Spleen (tissue), 11 donors: ENCODE measurements around the gene DEPDC5. TPM values are rescaled to one million over a fixed set of nuclear protein-coding genes. Genes with fewer than 3 reads are reported as not detected.

ENCODE experiments used
- DNase-seq: peaks from one replicate; pipeline ENCODE4 v3.0.0-alpha.2; 2020
- H3K27ac ChIP-seq, 8 donors: fragments of 200-600 bp; sonication (generic) in 7 of 8; 1 replicate in 4 of 8; 2 replicates in 4 of 8; pipeline versions ENCODE4 v1.5.0 to v1.8.0; 2016 to 2021; ENCODE audit warnings: inconsistent platforms in 4 of 8, mild to moderate bottlenecking in 4 of 8, moderate library complexity in 1 of 8
- H3K27me3 ChIP-seq, 7 donors: fragments of 200-600 bp; sonication (generic) in 6 of 7; replicated peaks in 1 of 7; 1 replicate in 4 of 7; 2 replicates in 3 of 7; pipeline versions ENCODE4 v1.5.0 to v1.8.0; 2016 to 2021; ENCODE audit warnings: inconsistent platforms in 3 of 7, mild to moderate bottlenecking in 1 of 7
- H3K36me3 ChIP-seq, 6 donors: fragments of 200-600 bp; sonication (generic) in 5 of 6; 1 replicate in 4 of 6; 2 replicates in 2 of 6; pipeline versions ENCODE4 v1.5.0 to v1.8.0; 2016 to 2021; ENCODE audit warnings: inconsistent platforms in 2 of 6
- H3K4me1 ChIP-seq, 6 donors: fragments of 200-600 bp; sonication (generic) in 5 of 6; 1 replicate in 3 of 6; 2 replicates in 3 of 6; pipeline versions ENCODE4 v1.5.0 to v1.8.0; 2016 to 2021; ENCODE audit warnings: inconsistent platforms in 3 of 6
- H3K4me3 ChIP-seq, 8 donors: fragments of 200-600 bp; sonication (generic) in 7 of 8; 1 replicate in 4 of 8; 2 replicates in 4 of 8; pipeline versions ENCODE4 v1.5.0 to v1.8.0; 2016 to 2021; ENCODE audit warnings: inconsistent platforms in 4 of 8, mild to moderate bottlenecking in 4 of 8, moderate library complexity in 2 of 8
- H3K9me3 ChIP-seq, 8 donors: fragments of 200-600 bp; sonication (generic) in 7 of 8; 1 replicate in 4 of 8; 2 replicates in 4 of 8; pipeline versions ENCODE4 v1.5.0 to v1.8.0; 2016 to 2021; ENCODE audit warnings: inconsistent platforms in 4 of 8
- CTCF ChIP-seq, 11 experiments: fragments of 200-600 bp in 7 of 11; fragments of 450-650 bp in 4 of 11; sonication (generic) in 4 of 11; IDR thresholded peaks in 8 of 11; conservative IDR thresholded peaks in 3 of 11; 1 replicate in 7 of 11; 2 replicates in 4 of 11; pipeline versions ENCODE4 v1.4.0 to v1.8.0; 2016 to 2021; ENCODE audit warnings: antibody characterized with exemption in 11 of 11, inconsistent platforms in 4 of 11, mild to moderate bottlenecking in 1 of 11
- POLR2A ChIP-seq, 3 donors: fragments of 450-650 bp; IDR thresholded peaks; one replicate each; pipeline ENCODE4 v1.5.1; 2017; ENCODE audit warnings: antibody characterized with exemption in 3 of 3, mild to moderate bottlenecking in 1 of 3
- POLR2AphosphoS5 ChIP-seq, 3 donors: sonication (generic); formaldehyde crosslinking; IDR thresholded peaks; one replicate each; pipeline ENCODE4 v1.5.1; 2017; ENCODE audit warnings: antibody characterized with exemption in 3 of 3
- WGBS, 5 donors: extraction: QIAGEN DNeasy Blood & Tissue Kit in 3 of 5; methylation state at CpG; one replicate each; pipeline versions ENCODE4 v1.1.5 to v1.1.7; 2013 to 2018; 5-methylcytosine and 5-hydroxymethylcytosine counted together
- intact Hi-C: fragments of 100-400 bp; cut with DNase I; formaldehyde crosslinking; loops from one replicate; pipeline ENCODE4 v1.15.0; 2023; ENCODE audit warnings: low total_unique reads
- polyA plus RNA-seq, 3 donors: library from polyadenylated mRNA; stranded (reverse); fragments of 200-250 nt; gene quantifications; one replicate each; pipeline ENCODE4 v1.2.1, GENCODE V29; 2013
- total RNA-seq, 7 donors: library from RNA; depleted of rRNA in 3 of 7; stranded (reverse); fragments of >200 nt in 3 of 7; fragmentation: NEBNext Ultra II Directional in 4 of 7; extraction: Animal tissue kit (Norgen Biotek cat#: 25700) in 4 of 7; gene quantifications; one replicate each; pipeline versions ENCODE4 v1.1.0 to v1.2.1, GENCODE V29; 2016 to 2021
- donor health status: healthy with polysubstance abuse.
- donor health status: DM: no; HTN: no; CAD: no; lungs with moderate emphysema.
- donor health status: DM: no; HTN: no; CAD: no.
- donor health status: Bipolar disorder and iron deficiency.
- donor health status: healthy.
- donor health status: DM: no; HTN: no; CAD: no.
- donor health status: DM: yes; HTN: yes; CAD: no.

Gene DEPDC5
- total and polyA plus RNA-seq, 10 donors, result 9.6 to 64.6 (median 44.3) TPM

GRCh38 chr22:31852691-31853421 lies 99.0 kb downstream of the DEPDC5 start:
- TF ChIP-seq POLR2A (IDR thresholded peaks at IDR 0.05), result no peak
- no peak for TF ChIP-seq POLR2AphosphoS5 (IDR thresholded peaks at IDR 0.05)
- TF ChIP-seq CTCF (IDR thresholded peaks at IDR 0.05 in 8 of 11, conservative IDR thresholded peaks at IDR 0.05 in 3 of 11), result no peak
- peaks cover 0 to 100% (median 73%) of the 10 kb centered on the region in 6 donors for H3K36me3 ChIP-seq
- H3K27ac ChIP-seq, result no peak overlapping the region
- intact Hi-C loops, result no loop called here
- no peak overlapping the region for H3K4me3 ChIP-seq
- WGBS, 5 donors, result 90 to 95% (median 93%) methylated on average over 9 of the region's 9 CpGs
- no peak for DNase-seq
- H3K27me3 ChIP-seq, result no peaks in the 10 kb centered on the region
- no peaks in the 10 kb centered on the region for H3K4me1 ChIP-seq
- H3K9me3 ChIP-seq, result no peaks in the 10 kb centered on the region

GRCh38 chr22:31853736-31854495 lies 100.1 kb downstream of the DEPDC5 start:
- intact Hi-C loops, result no loop called here
- no peaks in the 10 kb centered on the region for H3K27me3 ChIP-seq
- no peak overlapping the region for H3K4me3 ChIP-seq
- no peak for DNase-seq
- H3K4me1 ChIP-seq, result no peaks in the 10 kb centered on the region
- 91 to 99% (median 92%) methylated on average over 6 of the region's 6 CpGs for WGBS, 5 donors
- H3K9me3 ChIP-seq, result no peaks in the 10 kb centered on the region
- TF ChIP-seq POLR2AphosphoS5 (IDR thresholded peaks at IDR 0.05), result no peak
- TF ChIP-seq CTCF (IDR thresholded peaks at IDR 0.05 in 8 of 11, conservative IDR thresholded peaks at IDR 0.05 in 3 of 11), result no peak
- no peak for TF ChIP-seq POLR2A (IDR thresholded peaks at IDR 0.05)
- peaks cover 0 to 100% (median 66%) of the 10 kb centered on the region in 6 donors for H3K36me3 ChIP-seq
- H3K27ac ChIP-seq, result no peak overlapping the region

- WGBS, 5 donors, result 83 to 89% (median 85%) methylated on average over 7 to 9 of the region's 9 CpGs
- peaks cover 0 to 99% (median 64%) of the 10 kb centered on the region in 6 donors for H3K36me3 ChIP-seq
- no peaks in the 10 kb centered on the region for H3K9me3 ChIP-seq
- H3K27ac ChIP-seq, result no peak overlapping the region
- no peak overlapping the region for H3K4me3 ChIP-seq
- no peak for DNase-seq
- no peaks in the 10 kb centered on the region for H3K27me3 ChIP-seq
- no peaks in the 10 kb centered on the region for H3K4me1 ChIP-seq
- intact Hi-C loops, result no loop called here
- TF ChIP-seq CTCF (IDR thresholded peaks at IDR 0.05 in 8 of 11, conservative IDR thresholded peaks at IDR 0.05 in 3 of 11) (no peak), POLR2A (IDR thresholded peaks at IDR 0.05) (no peak), POLR2AphosphoS5 (IDR thresholded peaks at IDR 0.05) (no peak)
Observed at GRCh38 chr22:31857247-31857646, 103.4 kb downstream of the DEPDC5 start.

- H3K4me3 ChIP-seq, result no peak overlapping the region
- H3K27ac ChIP-seq, result no peak overlapping the region
- WGBS, 5 donors, result 94 to 97% (median 95%) methylated on average over 11 of the region's 11 CpGs
- H3K9me3 ChIP-seq, result no peaks in the 10 kb centered on the region
- no peak for DNase-seq
- no peaks in the 10 kb centered on the region for H3K27me3 ChIP-seq
- no peaks in the 10 kb centered on the region for H3K4me1 ChIP-seq
- H3K36me3 ChIP-seq, result peaks cover 0 to 99% (median 54%) of the 10 kb centered on the region in 6 donors
- intact Hi-C loops, result no loop called here
- no peak for TF ChIP-seq CTCF (IDR thresholded peaks at IDR 0.05 in 8 of 11, conservative IDR thresholded peaks at IDR 0.05 in 3 of 11)
- TF ChIP-seq POLR2AphosphoS5 (IDR thresholded peaks at IDR 0.05), result no peak
- no peak for TF ChIP-seq POLR2A (IDR thresholded peaks at IDR 0.05)
Observed at GRCh38 chr22:31861226-31861840, 107.5 kb downstream of the DEPDC5 start.
